Smooth muscle cell of the brain vasculature (primary cell): ENCODE data around the gene SLC25A11.

ENCODE experiments used
- DNase-seq: peaks from one replicate; pipeline ENCODE4 v3.0.0-alpha.2; 2012; ENCODE audit warnings: low read depth, low spot score

Gene SLC25A11

GRCh38 chr17:4895657-4896331 is 44.1 kb downstream of the SLC25A11 start:
- DNase-seq: no peak

- DNase-seq: no peak
Measured at GRCh38 chr17:4895121-4895520, 44.7 kb downstream of the SLC25A11 start.

GRCh38 chr17:4893721-4894560 is 45.9 kb downstream of the SLC25A11 start:
- DNase-seq: no peak

GRCh38 chr17:4893272-4893671 is 46.6 kb downstream of the SLC25A11 start:
- no peak for DNase-seq

- no peak for DNase-seq
Measured at GRCh38 chr17:4892499-4893221, 47.2 kb downstream of the SLC25A11 start.

GRCh38 chr17:4891411-4892410 is 48.1 kb downstream of the SLC25A11 start:
- no peak for DNase-seq

- no peak for DNase-seq
Measured at GRCh38 chr17:4887581-4887980, 52.3 kb downstream of the SLC25A11 start.
